HepG2 (cell line): Measurements from ENCODE around the gene PCNA. TPM values are rescaled to one million over a fixed set of nuclear protein-coding genes. Genes with fewer than 3 reads are reported as not detected.

ENCODE experiments used
- BRCA1 ChIP-seq: sonication (generic); formaldehyde crosslinking; IDR thresholded peaks from 2 replicates; pipeline ENCODE4 v1.4.0; 2020; ENCODE audit warnings: missing genetic modification reagents
- ELF3 ChIP-seq: IDR thresholded peaks from 2 replicates; pipeline ENCODE4 v1.6.1; 2016; ENCODE audit warnings: missing genetic modification reagents, missing compliant biosample characterization
- GZF1 ChIP-seq: sonication (generic); formaldehyde crosslinking; IDR thresholded peaks from 2 replicates; pipeline ENCODE4 v1.5.1; 2020; ENCODE audit warnings: mild to moderate bottlenecking, missing genetic modification reagents
- HNF1A ChIP-seq, 2 experiments: sonication (generic) in 1 of 2; formaldehyde crosslinking in 1 of 2; IDR thresholded peaks; 2 replicates each; pipeline versions ENCODE4 v1.4.0 to v1.6.1; 2016 to 2020; ENCODE audit warnings: borderline replicate concordance in 1 of 2, low read depth in 1 of 2, mild to moderate bottlenecking in 1 of 2, missing genetic modification reagents in 1 of 2
- HNRNPH1 ChIP-seq: fragments of 200-400 bp; formaldehyde crosslinking; optimal IDR thresholded peaks from 2 replicates; pipeline ENCODE3; 2017; ENCODE audit warnings: mild to moderate bottlenecking, low read depth, low read length
- NR2F2 ChIP-seq: IDR thresholded peaks from 2 replicates; pipeline ENCODE4 v1.6.1; 2012; ENCODE audit warnings: low read depth, inconsistent platforms, borderline replicate concordance
- RNF2 ChIP-seq: fragments of 450-650 bp; conservative IDR thresholded peaks from 2 replicates; pipeline ENCODE4 v1.6.1; 2016; ENCODE audit warnings: low read depth
- ZFX ChIP-seq: sonication (generic); formaldehyde crosslinking; IDR thresholded peaks from 2 replicates; pipeline ENCODE4 v1.4.0; 2020; ENCODE audit warnings: mild to moderate bottlenecking, low read depth, missing genetic modification reagents, moderate library complexity
- ZNF225 ChIP-seq: sonication (generic); formaldehyde crosslinking; IDR thresholded peaks from 2 replicates; pipeline ENCODE4 v1.4.0; 2020; ENCODE audit warnings: mild to moderate bottlenecking, missing genetic modification reagents
- ZNF567 ChIP-seq: sonication (generic); formaldehyde crosslinking; IDR thresholded peaks from 2 replicates; pipeline ENCODE4 v1.8.1; 2023; ENCODE audit warnings: mild to moderate bottlenecking, missing genetic modification reagents, borderline replicate concordance
- ZNF670 ChIP-seq: sonication (generic); formaldehyde crosslinking; IDR thresholded peaks from 2 replicates; pipeline ENCODE4 v1.8.0; 2022; ENCODE audit warnings: mild to moderate bottlenecking, missing genetic modification reagents, borderline replicate concordance
- polyA plus RNA-seq, 8 experiments: library from polyadenylated mRNA; depleted of rRNA in 3 of 8; stranded (reverse) in 7 of 8; unstranded in 1 of 8; fragments of >200 nt; fragmentation: Illumina TruSeq in 4 of 8; extraction: Trizol in 4 of 8; gene quantifications; 2 replicates each; pipeline versions ENCODE4 v1.2.1 to v1.2.3, GENCODE V29; 2011 to 2016; ENCODE audit warnings: low read depth in 4 of 8, missing spikeins in 1 of 8, mixed read lengths in 1 of 8; ENCODE audit not compliant: insufficient read depth in 1 of 8
- total RNA-seq, 5 experiments: library from RNA; depleted of rRNA; stranded (reverse); fragments of >200 nt; fragmentation: Illumina TruSeq; extraction: Trizol; gene quantifications; 2 replicates each; pipeline ENCODE4 v1.2.3, GENCODE V29; 2016; ENCODE audit warnings: low read depth in 1 of 5
- TF ChIP-seq, protein P1 (sequence below): sonication (generic); formaldehyde crosslinking; IDR thresholded peaks from 2 replicates; pipeline ENCODE4 v1.4.0; 2020; ENCODE audit warnings: missing genetic modification reagents
- TF ChIP-seq, protein P2 (sequence below): sonication (generic); formaldehyde crosslinking; IDR thresholded peaks from 2 replicates; pipeline ENCODE4 v1.4.0; 2020; ENCODE audit warnings: missing genetic modification reagents, mild to moderate bottlenecking, borderline replicate concordance
- TF ChIP-seq, protein P3 (sequence below): sonication (generic); formaldehyde crosslinking; IDR thresholded peaks from 2 replicates; pipeline ENCODE4 v1.5.0; 2020; ENCODE audit warnings: mild to moderate bottlenecking, missing genetic modification reagents

Gene PCNA
- total and polyA plus RNA-seq, 2 of the 13 experiments (the other 11 are each of a cell fraction or from before 2014, with no cell fraction given): 229 to 655 TPM

GRCh38 chr20:5119143-5119434, 669 bp downstream of the PCNA start (continued):
- TF ChIP-seq BRCA1: no peak; the same call in none of the 2 replicates
- no peak for TF ChIP-seq GZF1
- TF ChIP-seq HNRNPH1: no peak
- TF ChIP-seq ZNF225 (CRISPR knock-in tag): no peak
- TF ChIP-seq, protein P1, sequence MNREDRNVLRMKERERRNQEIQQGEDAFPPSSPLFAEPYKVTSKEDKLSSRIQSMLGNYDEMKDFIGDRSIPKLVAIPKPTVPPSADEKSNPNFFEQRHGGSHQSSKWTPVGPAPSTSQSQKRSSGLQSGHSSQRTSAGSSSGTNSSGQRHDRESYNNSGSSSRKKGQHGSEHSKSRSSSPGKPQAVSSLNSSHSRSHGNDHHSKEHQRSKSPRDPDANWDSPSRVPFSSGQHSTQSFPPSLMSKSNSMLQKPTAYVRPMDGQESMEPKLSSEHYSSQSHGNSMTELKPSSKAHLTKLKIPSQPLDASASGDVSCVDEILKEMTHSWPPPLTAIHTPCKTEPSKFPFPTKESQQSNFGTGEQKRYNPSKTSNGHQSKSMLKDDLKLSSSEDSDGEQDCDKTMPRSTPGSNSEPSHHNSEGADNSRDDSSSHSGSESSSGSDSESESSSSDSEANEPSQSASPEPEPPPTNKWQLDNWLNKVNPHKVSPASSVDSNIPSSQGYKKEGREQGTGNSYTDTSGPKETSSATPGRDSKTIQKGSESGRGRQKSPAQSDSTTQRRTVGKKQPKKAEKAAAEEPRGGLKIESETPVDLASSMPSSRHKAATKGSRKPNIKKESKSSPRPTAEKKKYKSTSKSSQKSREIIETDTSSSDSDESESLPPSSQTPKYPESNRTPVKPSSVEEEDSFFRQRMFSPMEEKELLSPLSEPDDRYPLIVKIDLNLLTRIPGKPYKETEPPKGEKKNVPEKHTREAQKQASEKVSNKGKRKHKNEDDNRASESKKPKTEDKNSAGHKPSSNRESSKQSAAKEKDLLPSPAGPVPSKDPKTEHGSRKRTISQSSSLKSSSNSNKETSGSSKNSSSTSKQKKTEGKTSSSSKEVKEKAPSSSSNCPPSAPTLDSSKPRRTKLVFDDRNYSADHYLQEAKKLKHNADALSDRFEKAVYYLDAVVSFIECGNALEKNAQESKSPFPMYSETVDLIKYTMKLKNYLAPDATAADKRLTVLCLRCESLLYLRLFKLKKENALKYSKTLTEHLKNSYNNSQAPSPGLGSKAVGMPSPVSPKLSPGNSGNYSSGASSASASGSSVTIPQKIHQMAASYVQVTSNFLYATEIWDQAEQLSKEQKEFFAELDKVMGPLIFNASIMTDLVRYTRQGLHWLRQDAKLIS (CRISPR knock-in tag): no peak; the same call in 1 of the 2 replicates
- TF ChIP-seq ZNF567 (CRISPR knock-in tag): no peak
- TF ChIP-seq, protein P2, sequence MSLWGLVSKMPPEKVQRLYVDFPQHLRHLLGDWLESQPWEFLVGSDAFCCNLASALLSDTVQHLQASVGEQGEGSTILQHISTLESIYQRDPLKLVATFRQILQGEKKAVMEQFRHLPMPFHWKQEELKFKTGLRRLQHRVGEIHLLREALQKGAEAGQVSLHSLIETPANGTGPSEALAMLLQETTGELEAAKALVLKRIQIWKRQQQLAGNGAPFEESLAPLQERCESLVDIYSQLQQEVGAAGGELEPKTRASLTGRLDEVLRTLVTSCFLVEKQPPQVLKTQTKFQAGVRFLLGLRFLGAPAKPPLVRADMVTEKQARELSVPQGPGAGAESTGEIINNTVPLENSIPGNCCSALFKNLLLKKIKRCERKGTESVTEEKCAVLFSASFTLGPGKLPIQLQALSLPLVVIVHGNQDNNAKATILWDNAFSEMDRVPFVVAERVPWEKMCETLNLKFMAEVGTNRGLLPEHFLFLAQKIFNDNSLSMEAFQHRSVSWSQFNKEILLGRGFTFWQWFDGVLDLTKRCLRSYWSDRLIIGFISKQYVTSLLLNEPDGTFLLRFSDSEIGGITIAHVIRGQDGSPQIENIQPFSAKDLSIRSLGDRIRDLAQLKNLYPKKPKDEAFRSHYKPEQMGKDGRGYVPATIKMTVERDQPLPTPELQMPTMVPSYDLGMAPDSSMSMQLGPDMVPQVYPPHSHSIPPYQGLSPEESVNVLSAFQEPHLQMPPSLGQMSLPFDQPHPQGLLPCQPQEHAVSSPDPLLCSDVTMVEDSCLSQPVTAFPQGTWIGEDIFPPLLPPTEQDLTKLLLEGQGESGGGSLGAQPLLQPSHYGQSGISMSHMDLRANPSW: no peak
- TF ChIP-seq, protein P3, sequence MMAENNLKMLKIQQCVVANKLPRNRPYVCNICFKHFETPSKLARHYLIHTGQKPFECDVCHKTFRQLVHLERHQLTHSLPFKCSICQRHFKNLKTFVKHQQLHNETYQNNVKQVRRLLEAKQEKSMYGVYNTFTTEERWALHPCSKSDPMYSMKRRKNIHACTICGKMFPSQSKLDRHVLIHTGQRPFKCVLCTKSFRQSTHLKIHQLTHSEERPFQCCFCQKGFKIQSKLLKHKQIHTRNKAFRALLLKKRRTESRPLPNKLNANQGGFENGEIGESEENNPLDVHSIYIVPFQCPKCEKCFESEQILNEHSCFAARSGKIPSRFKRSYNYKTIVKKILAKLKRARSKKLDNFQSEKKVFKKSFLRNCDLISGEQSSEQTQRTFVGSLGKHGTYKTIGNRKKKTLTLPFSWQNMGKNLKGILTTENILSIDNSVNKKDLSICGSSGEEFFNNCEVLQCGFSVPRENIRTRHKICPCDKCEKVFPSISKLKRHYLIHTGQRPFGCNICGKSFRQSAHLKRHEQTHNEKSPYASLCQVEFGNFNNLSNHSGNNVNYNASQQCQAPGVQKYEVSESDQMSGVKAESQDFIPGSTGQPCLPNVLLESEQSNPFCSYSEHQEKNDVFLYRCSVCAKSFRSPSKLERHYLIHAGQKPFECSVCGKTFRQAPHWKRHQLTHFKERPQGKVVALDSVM (CRISPR knock-in tag): no peak
- TF ChIP-seq ZNF670: no peak
- no peak for TF ChIP-seq ZFX (CRISPR knock-in tag)
- no peak for TF ChIP-seq RNF2
- TF ChIP-seq NR2F2: no peak
- TF ChIP-seq ELF3 (CRISPR knock-in tag): no peak
- no peak for TF ChIP-seq HNF1A (IDR thresholded peaks at IDR 0.05; ENCODE audit: low read depth)
- TF ChIP-seq HNF1A (CRISPR knock-in tag; IDR thresholded peaks at IDR 0.05; ENCODE audit: borderline replicate concordance): no peak; the same call in 1 of the 2 replicates
